NCI-H2107 (cell line): ENCODE data around the gene CYP3A4.
"Not testable (repeated sequence)": the region's sequence is repeated elsewhere in the genome, so short reads cannot be mapped to it uniquely, and the experiment has no call there.

Source experiments
- DNase-seq: peaks from one replicate; lab custom pipeline; 2025; lab: John Stamatoyannopoulos, UW

The CYP3A4 gene

DNA sequence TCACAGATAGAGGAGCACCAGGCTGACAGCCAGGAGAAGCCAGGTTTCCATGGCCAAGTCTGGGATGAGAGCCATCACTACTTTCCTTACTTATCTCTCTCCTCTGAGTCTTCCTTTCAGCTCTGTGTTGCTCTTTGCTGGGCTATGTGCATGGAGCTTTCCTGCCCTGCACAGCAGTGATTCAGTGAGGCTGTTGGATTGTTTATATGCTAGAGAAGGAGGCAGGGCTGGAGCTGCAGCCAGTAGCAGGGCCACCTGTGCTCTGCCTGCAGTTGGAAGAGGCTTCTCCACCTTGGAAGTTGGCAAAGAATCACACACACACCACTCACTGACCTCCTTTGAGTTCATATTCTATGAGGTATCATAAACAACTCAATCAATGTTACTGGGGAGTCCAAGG, at the start of gene CYP3A4:
Gene CYP3A4, minus strand, starts transcription at position 178 of the 400 bp plus-strand sequence. Its CDS starts 103 bp downstream, at position 75.
- DNase-seq, result no peak

DNA sequence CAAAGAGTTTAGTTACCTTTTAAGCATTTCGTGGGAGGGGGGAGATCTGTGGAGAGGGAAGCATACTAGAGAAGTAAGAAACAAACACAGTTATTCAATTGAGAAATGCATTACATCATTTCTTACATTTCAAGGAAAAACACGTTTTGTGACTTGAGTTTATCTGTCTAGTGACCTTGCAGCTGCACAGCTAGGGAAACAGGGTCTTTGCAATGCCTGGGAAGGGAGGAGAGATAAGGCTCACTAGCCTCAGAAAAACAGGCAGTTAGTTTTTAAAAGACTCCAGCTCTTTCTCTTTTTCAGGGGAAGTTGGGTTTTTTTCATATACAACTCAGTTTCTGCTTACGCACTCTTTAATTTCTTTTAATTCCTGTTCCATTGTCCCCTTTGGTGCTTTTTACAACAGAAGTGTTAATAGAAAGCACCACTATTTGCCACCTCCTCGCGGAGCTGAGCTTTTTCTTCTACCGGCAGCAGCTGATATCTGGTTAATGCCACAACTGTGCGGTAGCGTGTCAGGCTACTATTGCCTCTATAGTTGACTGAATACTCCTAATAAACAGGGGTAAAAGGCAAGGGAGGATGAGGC, 49.4 kb upstream of the CYP3A4 start:
- no peak for DNase-seq

DNA sequence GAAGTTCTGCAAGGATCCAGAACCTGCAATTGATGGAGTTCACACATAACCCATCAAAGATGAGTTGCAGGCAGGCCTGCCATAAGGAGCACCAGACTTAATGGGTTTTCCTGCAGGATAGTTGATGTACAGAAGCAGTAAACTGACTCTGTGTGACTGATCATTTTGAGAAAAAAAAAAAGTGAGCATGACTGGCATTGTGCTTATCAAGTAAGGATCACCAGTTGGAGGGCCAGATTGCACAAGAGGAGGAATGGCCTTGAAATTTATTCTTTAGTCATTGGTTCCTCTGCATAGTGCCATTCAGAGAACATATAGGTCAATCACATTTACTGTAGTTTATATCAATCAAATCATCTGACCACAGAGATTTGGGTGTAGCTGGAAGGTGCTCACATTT, 47.6 kb upstream of the CYP3A4 start:
- no peak for DNase-seq

DNA sequence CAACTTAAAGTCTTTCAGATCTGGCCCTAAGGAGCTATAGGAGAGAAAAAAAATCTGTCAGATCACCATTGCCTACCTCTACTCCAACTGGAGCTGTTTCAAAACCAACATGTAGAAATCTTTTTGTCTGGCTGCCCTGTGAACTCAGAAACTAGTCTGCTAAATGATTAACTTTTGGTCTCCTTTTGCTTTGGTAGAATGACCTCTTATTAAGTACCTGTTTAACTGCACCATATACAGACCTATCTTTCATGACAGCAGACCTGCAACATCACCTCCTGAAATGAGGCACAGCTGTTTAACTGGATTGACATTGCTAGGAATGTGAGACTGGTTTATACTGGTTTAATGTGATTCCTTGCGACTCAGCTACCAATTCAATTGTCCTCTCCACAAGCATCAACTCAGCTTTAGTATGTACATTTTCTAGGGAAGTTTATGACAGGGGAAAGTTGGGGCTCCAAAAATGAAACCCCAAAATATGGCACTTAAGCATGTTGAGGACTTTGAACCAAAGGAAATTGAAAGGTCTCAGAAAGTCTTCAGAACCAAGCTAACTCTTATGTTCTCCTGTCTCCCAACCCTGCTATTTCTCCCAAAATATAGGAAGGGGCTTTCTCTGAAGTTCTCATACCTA, 45.7 kb upstream of the CYP3A4 start:
- no peak for DNase-seq

DNA sequence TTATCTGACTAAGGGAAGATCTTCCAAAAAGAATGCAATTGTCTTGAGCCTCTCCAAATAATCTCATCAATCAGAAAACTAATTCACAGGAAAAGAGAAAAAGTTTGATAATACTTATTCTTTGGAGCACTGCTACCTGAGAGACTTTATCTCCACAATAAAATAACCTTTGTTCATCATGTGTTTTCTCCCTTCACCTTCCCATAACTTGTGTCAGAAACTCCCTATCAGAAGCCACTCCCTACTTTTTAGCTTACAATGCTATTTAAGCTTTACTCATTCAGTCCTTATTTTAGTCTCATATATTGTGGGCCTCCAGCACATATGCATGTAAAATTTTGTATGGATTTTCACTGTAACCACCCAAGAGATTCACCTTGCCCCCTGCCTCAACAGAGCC, 44.8 kb upstream of the CYP3A4 start:
- DNase-seq, result no peak

DNA sequence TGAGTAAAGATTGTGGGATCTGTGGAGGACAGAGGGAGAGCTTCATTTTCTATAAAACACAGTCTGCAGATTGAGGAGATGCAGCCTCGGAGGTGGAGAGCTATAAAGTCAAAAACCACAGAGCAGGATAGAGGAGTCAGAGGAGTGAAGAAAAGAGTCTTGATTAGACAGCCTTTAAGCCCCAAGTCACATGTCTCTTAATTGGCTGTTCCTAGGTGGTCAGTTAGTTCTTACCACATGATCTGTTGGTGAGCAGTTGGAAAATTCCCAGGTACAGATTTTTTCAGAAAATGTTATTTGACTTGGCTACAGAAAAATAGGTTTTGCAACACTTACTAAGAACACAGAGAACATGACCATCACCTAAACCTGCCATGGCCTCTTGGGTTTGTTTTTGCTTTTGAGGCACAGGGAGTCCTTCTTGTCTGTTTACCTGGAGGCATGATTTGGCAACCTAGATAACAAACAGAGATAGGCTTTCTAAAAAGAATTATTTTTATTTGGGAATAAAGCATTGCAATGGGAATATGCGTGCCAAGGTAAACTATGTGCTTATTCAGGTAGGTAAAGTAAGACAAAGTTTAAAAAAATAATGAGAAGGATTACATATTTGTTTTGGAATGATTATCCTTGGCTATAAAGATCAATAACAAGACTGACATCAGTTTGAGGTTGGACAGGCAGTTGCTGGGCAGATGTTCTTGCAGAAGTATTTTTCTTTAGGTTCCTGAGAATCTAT, 43.2 kb upstream of the CYP3A4 start:
- DNase-seq, result no peak

DNA sequence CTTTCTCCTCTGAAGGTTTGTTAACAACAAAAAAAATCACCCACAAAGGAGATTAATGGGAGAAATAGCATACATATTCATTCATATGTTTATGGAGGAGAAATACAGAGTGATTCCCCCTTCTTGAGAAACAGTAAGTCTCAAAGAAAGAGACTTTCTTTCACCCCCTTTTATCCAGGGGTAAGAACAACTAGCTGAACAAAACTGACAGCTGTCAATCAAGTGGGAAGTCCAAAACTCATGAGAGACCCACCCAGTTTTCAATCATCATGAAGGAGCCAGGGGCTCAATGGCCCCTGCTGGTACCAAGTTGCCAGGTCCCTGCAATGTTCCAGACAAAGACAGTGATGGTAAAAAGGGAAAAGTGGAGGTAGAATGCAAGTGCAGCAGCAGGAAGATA, 41.9 kb upstream of the CYP3A4 start:
- no peak for DNase-seq

DNA sequence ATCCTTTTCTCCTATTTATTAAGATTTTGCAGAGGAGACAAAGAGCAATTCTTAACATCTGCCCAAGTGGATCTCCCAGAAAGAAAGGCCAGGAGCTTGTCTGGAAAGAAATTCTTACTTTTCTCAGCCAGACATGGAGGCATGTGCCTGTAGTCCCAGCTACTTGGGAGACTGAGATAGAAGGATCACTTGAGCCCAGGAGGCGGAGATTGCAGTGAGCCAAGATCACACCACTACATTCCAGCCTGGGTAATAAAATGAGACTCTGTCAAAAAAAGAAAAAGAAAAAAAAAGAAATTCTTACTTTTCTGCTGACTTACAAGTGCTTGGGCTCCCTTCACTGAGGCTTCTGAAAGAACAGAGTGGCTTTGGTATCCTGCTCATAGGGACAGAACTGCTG, 41.5 kb upstream of the CYP3A4 start:
- no peak for DNase-seq

DNA sequence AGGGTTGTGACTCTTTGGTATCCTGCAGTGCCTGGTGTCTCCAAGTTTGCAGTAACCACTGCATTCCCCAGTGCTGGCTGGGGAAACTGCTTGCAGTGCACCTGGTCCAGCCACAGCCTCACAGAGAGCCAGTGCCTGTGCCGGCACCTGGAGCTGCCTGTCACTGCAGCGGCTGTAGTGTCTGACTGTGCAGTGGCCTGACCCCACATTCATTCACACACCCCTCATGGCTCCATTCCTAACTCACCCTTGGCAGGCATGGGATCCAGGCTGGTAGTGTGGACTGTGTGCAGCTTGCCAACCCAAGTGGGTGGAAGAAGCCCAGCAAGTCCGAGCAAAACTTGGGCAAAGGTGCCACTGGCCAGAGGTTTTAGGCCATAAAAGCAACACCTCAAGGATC, 40.1 kb upstream of the CYP3A4 start:
- no peak for DNase-seq

DNA sequence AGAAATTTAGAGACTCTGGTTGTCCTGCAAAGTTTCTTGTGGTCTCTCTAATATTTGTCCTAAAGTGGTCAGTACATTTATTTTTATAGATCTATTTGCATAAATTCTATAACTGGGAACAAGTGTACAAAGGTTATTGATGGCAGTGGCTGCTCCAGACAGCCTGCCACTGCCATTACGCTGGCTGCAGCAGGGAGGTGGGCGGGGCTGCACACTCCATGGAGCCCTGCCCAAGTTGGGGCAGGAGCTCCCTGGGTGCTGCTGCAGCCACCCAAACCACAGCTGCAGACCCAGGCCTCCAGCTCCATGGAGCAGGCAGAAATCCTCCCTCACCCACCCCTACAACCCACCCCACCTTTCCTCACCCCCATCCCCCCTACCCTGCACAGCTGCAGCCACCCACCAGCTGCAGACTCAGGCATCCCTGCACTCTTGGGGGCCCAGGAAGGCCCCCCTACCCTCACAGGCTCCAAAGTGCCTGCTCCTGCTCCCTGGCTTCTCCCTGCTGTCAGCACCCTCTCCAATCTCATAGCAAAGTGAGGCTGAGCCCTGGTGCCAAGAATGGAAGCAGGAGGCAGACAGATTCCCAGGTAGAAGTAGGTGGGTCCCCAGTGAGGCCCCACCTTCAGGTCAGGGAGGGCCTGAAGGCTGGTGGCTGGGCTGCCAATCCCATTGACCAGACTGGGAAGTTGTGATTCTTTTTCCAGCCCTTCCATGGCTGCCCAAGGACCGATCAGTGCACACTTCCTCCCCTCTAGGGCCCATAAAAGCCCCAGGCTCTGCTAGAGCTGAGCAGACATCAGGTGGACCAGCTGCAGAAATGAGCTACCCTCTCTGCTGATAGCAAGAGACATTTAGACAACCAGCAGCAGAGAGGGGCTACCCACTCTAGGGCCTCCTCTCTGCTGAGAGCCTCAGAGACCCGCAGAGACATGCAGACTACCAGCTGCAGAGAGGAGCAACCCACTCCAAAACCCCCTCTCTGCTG, 39.0 kb upstream of the CYP3A4 start:
- no peak for DNase-seq

DNA sequence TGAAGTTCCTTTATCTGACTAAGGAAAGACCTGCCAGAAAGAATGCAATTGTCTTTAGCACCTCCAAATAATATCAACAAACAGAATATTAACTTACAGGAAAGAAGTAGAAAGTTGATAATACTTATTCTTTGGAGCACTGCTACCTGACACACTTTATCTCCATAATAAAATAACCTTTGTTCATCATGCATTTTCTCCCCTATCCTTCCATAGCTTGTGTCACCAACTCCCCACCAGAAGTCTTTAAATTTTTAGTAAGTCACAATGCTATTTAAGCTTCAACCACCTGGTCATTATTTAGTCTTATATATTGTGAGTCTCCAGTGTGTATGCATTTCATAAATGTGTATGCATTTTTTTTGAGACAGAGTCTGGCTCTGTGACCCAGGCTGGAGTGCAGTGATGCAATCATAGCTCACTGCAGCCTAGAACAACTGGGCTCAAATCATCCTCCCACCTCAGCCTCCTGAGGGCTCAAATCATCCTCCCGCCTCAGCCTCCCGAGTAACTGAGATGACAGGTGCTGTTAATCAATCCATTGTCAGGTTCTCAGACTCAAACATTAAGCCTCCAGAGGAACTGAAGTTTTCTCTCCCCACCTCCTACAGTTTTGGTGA, 36.5 kb upstream of the CYP3A4 start:
- no peak for DNase-seq

DNA sequence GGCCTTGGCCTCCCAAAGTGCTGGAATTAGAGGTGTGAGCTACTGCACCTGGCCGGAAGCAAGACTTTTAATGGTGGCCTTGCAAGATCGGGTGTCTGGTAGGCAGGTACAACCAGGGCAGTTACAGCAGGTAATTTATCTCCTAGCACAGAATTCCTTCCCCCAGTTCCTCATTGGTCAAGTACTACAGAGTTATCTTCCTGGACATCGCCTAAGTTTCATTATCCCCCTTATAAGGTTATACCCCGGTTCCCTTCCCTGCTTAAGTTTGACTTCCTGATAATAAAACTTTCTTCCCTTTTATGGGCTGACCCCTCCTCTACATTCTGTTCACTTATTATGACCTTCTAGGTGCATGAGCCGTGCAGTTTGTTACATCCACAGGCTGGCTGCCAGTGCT, 24.8 kb upstream of the CYP3A4 start:
- no peak for DNase-seq

DNA sequence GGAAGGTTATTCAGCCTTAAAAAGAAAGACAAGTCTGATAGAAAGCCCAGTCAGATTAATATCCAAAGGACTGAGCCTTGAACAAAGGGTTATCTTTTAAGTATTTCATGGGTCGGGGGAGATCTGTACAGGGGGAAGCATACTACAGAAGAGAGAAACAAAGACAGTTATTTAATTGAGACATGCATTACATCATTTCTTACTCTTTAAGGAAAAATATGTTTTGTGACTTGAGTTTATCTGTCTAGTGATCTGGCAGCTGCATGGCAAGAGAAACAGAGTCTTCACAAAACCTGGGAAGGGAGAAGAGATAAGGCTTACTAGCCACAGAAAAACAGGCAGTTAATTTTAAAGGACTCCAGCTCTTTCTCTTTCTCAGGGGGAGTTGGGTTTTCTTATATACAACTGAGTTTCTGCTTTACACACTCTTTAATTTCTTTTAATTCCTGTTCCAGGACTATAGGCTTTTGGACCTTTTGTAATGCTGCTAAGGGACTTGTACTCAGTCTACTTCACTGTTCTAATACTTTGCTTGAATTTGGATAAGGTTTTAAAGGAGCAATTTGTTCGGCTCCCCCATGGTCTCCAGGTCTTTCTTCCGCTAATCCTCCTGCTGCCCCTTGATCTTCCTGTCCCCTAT, 23.0 kb upstream of the CYP3A4 start:
- no peak for DNase-seq

DNA sequence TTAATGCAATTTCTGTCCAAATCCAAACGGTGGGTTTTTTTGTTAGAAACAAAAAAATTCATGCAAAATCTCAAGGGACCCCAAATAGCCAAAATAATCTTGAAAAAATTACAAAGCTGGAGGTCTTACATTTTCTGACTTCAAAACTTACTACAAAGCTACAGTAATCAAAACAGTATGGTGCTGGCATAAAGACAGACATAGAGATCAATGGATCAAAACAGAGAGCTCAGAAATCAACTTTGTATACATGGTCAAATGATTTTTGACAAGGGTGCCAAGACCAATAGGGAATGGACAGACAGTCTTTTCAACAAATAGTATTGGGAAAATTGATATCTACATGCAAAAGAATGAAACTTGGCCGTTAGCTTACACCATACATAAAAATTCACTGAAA, 21.7 kb upstream of the CYP3A4 start:
- no peak for DNase-seq

DNA sequence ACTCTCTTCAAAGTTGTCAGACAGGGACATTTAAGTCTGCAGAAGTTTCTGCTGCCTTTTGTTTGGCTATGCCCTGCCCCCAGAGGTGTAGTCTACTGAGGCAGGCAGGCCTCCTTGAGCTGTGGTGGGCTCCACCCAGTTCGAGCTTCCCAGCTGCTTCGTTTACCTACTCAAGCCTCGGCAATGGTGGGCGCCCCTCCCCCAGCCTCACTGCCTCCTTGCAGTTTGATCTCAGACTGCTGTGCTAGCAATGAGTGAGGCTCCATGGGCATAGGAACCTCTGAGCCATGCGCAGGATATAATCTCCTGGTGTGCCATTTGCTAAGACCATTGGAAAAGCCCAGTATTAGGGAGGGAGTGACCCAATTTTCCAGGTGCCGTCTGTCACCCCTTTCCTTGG, 19.1 kb upstream of the CYP3A4 start:
- not testable (repeated sequence) for DNase-seq

DNA sequence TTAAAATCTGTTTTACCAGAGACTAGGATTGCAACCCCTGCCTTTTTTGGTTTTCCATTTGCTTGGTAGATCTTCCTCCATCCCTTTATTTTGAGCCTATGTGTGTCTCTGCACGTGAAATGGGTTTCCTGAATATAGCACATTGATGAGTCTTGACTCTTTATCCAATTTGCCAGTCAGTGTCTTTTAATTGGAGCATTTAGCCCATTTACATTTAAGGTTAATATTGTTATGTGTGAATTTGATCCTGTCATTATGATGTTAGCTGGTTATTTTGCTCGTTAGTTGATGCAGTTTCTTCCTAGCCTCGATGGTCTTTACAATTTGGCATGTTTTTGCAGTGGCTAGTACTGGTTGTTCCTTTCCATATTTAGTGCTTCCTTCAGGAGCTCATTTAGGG, 17.4 kb upstream of the CYP3A4 start:
- not testable (repeated sequence) for DNase-seq

DNA sequence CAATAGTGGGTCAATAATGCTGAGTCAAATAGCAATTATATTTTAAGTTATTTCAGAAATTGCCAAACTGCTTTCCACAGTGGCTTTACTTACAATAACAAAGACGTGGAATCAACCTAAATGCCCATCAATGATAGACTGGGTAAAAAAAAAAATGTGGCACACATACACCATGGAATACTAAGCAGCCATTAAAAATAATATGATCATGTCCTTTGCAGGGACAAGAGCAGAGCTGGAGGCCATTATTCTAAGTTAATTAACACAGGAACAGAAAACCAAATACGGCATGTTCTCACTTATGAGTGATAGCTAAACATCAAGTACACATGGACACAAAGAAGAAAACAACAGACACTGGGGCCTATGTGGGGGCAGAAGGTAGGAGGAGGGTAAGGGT, 15.0 kb upstream of the CYP3A4 start:
- no peak for DNase-seq

DNA sequence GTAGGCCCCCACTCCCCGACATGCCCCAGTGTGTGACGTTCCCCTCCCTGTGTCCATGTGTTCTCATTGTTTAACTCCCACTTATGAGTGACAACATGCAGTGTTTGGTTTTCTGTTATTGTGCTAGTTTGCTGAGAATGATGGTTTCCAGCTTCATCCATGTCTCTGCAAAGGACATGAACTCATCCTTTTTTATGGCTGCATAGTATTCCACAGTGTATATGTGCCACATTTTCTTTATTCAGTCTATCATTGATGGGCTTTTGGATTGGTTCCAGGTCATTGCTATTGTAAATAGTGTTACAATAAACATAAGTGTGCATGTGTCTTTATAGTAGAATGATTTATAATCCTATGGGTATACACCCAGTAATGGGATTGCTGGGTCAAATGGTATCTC, 11.9 kb upstream of the CYP3A4 start:
- not testable (repeated sequence) for DNase-seq

DNA sequence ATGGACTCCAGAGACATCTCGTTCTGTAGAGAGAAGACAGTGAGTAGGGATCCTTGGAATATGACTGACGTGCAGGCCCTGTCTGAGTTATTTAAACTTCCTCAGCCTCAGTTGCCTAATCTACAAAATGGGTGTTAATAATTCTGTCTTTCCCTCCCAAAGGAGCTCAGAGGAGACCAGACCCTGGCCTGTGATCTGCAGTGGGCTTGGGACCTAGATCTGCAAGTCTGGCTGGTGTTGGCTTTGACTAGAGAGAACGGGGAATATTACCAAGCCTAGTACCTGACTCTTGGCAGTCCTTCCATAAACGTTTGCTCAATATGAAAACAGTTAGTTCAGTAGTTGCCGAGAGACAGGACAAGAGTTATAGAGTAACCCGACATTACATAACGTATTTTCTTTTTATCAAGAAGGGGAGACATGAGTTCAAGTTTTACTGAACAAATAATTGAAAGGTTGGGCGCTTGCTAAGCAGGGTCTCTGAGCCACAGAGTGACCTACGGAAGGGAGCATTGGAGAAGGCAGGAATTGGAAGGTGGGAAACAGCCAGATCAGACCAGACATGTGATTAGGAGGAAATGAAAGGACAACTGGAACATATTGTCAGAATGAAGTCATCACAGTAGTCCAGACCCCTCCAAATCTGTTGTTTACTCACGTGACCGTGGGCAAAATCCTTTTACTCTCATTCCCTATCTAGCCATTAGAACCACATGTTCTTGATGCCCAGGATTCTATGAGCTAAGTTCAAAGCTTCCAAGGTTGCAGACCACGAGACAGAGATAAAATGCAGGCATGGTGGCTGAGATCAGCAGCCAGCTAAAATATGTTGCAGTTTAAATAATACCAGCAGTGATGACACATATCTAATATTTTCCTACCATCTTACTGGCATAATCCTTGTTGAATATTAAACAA, 10.9 kb upstream of the CYP3A4 start:
- no peak for DNase-seq

DNA sequence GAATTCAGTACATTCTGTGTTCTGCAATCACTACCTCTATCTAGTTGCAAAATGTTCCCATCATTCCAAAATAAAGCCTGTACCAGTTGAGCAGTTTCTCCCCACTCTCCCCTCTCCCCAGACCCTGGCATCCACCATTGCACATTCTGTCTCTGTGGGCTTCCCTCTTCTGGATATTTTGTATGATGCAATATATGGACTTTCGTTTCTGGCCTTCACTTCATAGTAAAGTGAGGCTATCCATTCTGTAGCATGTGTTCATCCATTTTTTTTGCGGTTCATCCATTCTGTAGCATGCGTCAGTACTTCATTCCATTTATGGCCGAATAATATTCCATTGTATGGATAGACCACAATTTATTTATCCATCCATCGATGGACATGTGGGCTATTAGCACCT, 9.5 kb upstream of the CYP3A4 start:
- no peak for DNase-seq
